Fibroblast of lung (primary cell): Measurements from ENCODE around the gene IL17C. TPM values are rescaled to one million over a fixed set of nuclear protein-coding genes. Genes with fewer than 3 reads are reported as not detected.
A peak's percentile ranks its signal among the peaks of the same experiment; 100 is the strongest.

Source experiments
- DNase-seq, 2 donors: peaks; one replicate each; pipeline versions ENCODE4 v3.0.0 to v3.0.0-alpha.2; 2010; ENCODE audit warnings: low read depth in 2 of 2
- H2AFZ ChIP-seq: 2 replicates; pipeline ENCODE4 v1.5.1; 2012; ENCODE audit warnings: low read length, control low read depth, inconsistent platforms
- H3K27ac ChIP-seq: 2 replicates; pipeline ENCODE4 v1.5.1; 2011; ENCODE audit warnings: low read length, control low read depth; ENCODE audit not compliant: insufficient read depth
- H3K27me3 ChIP-seq: 2 replicates; pipeline ENCODE4 v1.5.1; 2011; ENCODE audit warnings: mild to moderate bottlenecking, low read length; ENCODE audit not compliant: control insufficient read depth, insufficient read depth
- H3K36me3 ChIP-seq: 2 replicates; pipeline ENCODE4 v1.5.1; 2011; ENCODE audit warnings: low read length; ENCODE audit not compliant: control insufficient read depth, insufficient read depth
- H3K4me1 ChIP-seq: 2 replicates; pipeline ENCODE4 v1.5.1; 2011; ENCODE audit warnings: low read length; ENCODE audit not compliant: control insufficient read depth, insufficient read depth; ENCODE audit errors: extremely low read depth
- H3K4me2 ChIP-seq: 2 replicates; pipeline ENCODE4 v1.5.1; 2011; ENCODE audit warnings: low read length, control low read depth; ENCODE audit not compliant: insufficient read depth; ENCODE audit errors: extremely low read depth
- H3K4me3 ChIP-seq, 4 experiments: fragments of 200-600 bp in 1 of 4; sonication (generic) in 1 of 4; replicated peaks in 1 of 4; 2 replicates each; pipeline ENCODE4 v1.5.1; 2011 to 2016; ENCODE audit warnings: low read length in 4 of 4, low read depth in 3 of 4, mild to moderate bottlenecking in 3 of 4, control low read depth in 2 of 4, inconsistent platforms in 1 of 4, mixed read lengths in 1 of 4; ENCODE audit not compliant: insufficient read depth in 1 of 4; ENCODE audit errors: control extremely low read depth in 1 of 4
- H3K79me2 ChIP-seq: 2 replicates; pipeline ENCODE4 v1.5.1; 2012; ENCODE audit warnings: mild to moderate bottlenecking, low read length, inconsistent platforms; ENCODE audit not compliant: control insufficient read depth, insufficient read depth
- H3K9ac ChIP-seq: 2 replicates; pipeline ENCODE4 v1.5.1; 2011; ENCODE audit warnings: mild to moderate bottlenecking, low read length, control low read depth; ENCODE audit not compliant: insufficient read depth
- H3K9me3 ChIP-seq: 2 replicates; pipeline ENCODE4 v1.5.1; 2012; ENCODE audit warnings: low read depth, low read length; ENCODE audit not compliant: control insufficient read depth, insufficient read depth
- H4K20me1 ChIP-seq: 2 replicates; pipeline ENCODE4 v1.5.1; 2011; ENCODE audit warnings: low read length; ENCODE audit not compliant: control insufficient read depth, insufficient read depth; ENCODE audit errors: extremely low read depth
- EZH2 ChIP-seq: IDR thresholded peaks from 2 replicates; pipeline ENCODE4 v1.5.1; 2012; ENCODE audit warnings: low read length, control low read depth, mild to moderate bottlenecking; ENCODE audit errors: missing control alignments
- polyA plus RNA-seq, 2 donors: library from polyadenylated mRNA; depleted of rRNA in 1 of 2; stranded (reverse) in 1 of 2; unstranded in 1 of 2; fragments of >200 nt; gene quantifications; 2 replicates each; pipeline ENCODE4 v1.2.1, GENCODE V29; 2011 to 2012; ENCODE audit warnings: missing spikeins in 1 of 2
- total RNA-seq: library from RNA; depleted of rRNA; stranded (reverse); fragments of >200 nt; gene quantifications from 2 replicates; pipeline ENCODE4 v1.2.1, GENCODE V29; 2014
- TF ChIP-seq, protein P1 (sequence below), 2 donors: IDR thresholded peaks in 1 of 2; conservative IDR thresholded peaks in 1 of 2; 1 replicate in 1 of 2; 2 replicates in 1 of 2; pipeline ENCODE4 v1.5.1; 2011 to 2012; ENCODE audit warnings: low read length in 2 of 2, control low read depth in 1 of 2, inconsistent platforms in 1 of 2, low read depth in 1 of 2, mild to moderate bottlenecking in 1 of 2

The IL17C gene
- total and polyA plus RNA-seq, 2 donors (not counting 1 experiment from before 2014, with no cell fraction given) = not detected

DNA sequence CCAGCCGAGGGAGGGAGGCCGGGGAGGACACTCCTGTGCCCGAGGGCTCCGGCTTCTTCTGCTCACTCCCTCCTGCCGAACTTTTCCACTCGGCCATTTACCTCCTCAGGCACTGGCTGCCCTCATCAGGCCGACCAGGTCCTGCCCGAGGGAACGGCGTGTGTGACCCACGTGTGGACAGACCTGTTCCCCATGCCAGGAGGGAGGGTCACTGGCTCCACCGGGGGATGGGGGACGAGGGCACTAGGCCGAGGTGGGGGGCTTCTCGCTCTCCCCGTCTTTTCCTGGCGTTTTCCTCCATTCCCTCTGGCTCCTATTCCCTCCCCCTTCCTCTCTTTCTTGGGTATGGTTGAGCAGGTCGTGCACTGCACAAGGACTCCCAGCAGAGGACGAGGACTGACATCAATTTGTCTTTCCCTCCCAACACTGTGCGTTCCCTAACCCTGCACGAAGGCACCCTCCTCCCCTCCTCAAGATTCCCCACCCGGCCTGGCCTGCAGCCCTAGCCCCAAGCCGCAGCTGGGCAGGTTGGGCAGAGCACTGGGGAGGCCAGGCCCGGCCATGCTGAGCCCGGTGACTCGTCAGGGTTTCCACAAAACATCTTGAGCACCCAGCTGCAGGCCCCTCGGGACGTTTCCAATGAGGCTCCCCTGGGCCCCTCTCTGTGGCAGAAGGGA is 3.2 kb upstream of the IL17C start:
- no peak for TF ChIP-seq EZH2
- TF ChIP-seq, protein P1, sequence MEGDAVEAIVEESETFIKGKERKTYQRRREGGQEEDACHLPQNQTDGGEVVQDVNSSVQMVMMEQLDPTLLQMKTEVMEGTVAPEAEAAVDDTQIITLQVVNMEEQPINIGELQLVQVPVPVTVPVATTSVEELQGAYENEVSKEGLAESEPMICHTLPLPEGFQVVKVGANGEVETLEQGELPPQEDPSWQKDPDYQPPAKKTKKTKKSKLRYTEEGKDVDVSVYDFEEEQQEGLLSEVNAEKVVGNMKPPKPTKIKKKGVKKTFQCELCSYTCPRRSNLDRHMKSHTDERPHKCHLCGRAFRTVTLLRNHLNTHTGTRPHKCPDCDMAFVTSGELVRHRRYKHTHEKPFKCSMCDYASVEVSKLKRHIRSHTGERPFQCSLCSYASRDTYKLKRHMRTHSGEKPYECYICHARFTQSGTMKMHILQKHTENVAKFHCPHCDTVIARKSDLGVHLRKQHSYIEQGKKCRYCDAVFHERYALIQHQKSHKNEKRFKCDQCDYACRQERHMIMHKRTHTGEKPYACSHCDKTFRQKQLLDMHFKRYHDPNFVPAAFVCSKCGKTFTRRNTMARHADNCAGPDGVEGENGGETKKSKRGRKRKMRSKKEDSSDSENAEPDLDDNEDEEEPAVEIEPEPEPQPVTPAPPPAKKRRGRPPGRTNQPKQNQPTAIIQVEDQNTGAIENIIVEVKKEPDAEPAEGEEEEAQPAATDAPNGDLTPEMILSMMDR (conservative IDR thresholded peaks at IDR 0.05 in 1 of 2, IDR thresholded peaks at IDR 0.05 in 1 of 2; ENCODE audit: low read depth in 1 of 2, low read length in 2 of 2) = no peak
- Histone ChIP-seq H3K4me2 (peak overlapping the region; percentile 71), H3K79me2 (no peaks in the 10 kb centered on the region), H3K4me1 (peaks cover 2% of the 10 kb centered on the region), H4K20me1 (no peaks in the 10 kb centered on the region), H3K36me3 (peaks cover 11% of the 10 kb centered on the region), H3K27ac (no peak overlapping the region), H3K9me3 (no peaks in the 10 kb centered on the region), H3K9ac (peak overlapping the region; percentile 42), H2AFZ (peak overlapping the region; percentile 29), H3K27me3 (peaks cover 19% of the 10 kb centered on the region), H3K4me3 (peak overlapping the region in 3 of 4 experiments; percentile 26 to 47 (median 42))
- no peak for DNase-seq

DNA sequence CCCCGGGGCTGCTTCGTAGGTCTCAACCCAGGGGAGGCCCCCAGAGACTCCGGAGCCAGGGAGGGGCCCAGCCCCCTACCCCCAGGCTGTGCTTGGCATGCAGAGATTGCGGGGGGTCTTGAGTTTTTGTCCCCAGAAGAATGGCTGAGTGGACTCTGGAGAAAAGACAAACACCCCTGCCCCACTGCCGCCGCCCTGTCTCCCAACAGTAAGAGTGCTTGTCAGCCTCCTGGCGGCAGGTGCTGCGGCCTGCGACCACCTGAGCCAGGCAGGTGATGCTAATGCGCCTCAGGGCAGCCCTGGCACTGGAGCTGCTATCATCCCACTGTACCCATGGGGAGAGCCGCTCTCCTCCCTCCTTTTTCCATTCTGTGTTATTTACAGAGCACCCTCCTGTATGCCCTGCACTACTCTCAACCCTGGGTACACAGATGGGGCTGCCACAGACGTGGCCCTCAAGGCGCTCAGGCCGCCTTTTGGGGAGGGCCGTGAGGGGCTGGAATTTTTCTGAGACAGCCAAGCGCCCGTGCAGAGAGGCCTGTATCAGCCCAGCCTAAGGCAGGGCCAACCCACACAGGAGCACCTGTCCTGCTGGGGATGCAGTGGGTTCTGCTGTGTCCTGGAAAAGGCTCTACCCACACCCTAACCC is 2.6 kb upstream of the IL17C start:
- TF ChIP-seq, protein P1 (conservative IDR thresholded peaks at IDR 0.05 in 1 of 2, IDR thresholded peaks at IDR 0.05 in 1 of 2; ENCODE audit: low read depth in 1 of 2, low read length in 2 of 2) = no peak
- TF ChIP-seq EZH2 = no peak
- no peak for DNase-seq
- Histone ChIP-seq H3K79me2 (no peaks in the 10 kb centered on the region), H3K27ac (no peak overlapping the region), H3K27me3 (peaks cover 22% of the 10 kb centered on the region), H3K36me3 (peaks cover 8% of the 10 kb centered on the region), H3K4me1 (peaks cover 2% of the 10 kb centered on the region), H3K9ac (no peak overlapping the region), H3K4me2 (no peak overlapping the region), H3K4me3 (no peak overlapping the region), H4K20me1 (no peaks in the 10 kb centered on the region), H3K9me3 (no peaks in the 10 kb centered on the region), H2AFZ (no peak overlapping the region)

- peaks cover 22% of the 10 kb centered on the region for H3K27me3 ChIP-seq
- no peaks in the 10 kb centered on the region for H4K20me1 ChIP-seq
- peaks cover 2% of the 10 kb centered on the region for H3K4me1 ChIP-seq
- no peak overlapping the region for H3K27ac ChIP-seq
- no peak for DNase-seq
- peaks cover 6% of the 10 kb centered on the region for H3K36me3 ChIP-seq
- H3K79me2 ChIP-seq = no peaks in the 10 kb centered on the region
- no peak overlapping the region for H2AFZ ChIP-seq
- no peak overlapping the region for H3K4me2 ChIP-seq
- no peak overlapping the region for H3K4me3 ChIP-seq
- H3K9ac ChIP-seq = no peak overlapping the region
- TF ChIP-seq, protein P1 (conservative IDR thresholded peaks at IDR 0.05 in 1 of 2, IDR thresholded peaks at IDR 0.05 in 1 of 2; ENCODE audit: low read depth in 1 of 2, low read length in 2 of 2) = no peak
- TF ChIP-seq EZH2 = no peak
- no peaks in the 10 kb centered on the region for H3K9me3 ChIP-seq
Measured at GRCh38 chr16:88636488-88637265, 1.7 kb upstream of the IL17C start.
